HG03469 (cell line): ENCODE results near the gene CLCF1.

Experiments
- ATAC-seq: cut with Tn5 transposase; IDR thresholded peaks from one replicate; pipeline ENCODE4 v1.9.1; 2021; ENCODE audit warnings: mild to moderate bottlenecking, moderate library complexity, moderate number of reproducible peaks; ENCODE audit not compliant: unreplicated experiment

The CLCF1 gene

DNA sequence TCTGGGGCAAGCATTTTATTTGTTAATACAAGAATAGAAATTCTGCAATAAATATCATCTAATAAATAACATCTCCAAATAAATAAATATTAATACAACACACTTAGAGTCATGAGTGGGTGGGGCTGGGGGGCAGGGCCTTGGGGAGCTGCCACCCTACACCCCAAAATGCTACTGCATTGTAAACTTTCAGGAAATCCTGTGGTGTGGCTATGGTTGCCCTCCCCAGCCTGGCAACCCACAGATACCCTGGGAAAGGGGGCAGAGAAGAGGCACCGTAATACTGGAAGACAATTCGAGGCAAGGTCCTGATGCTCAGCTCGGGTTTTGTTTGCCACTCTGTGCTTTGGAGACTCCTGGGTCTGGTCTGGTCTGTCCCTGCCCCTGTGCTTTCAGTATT is 9.2 kb downstream of the CLCF1 start:
- ATAC-seq = no peak

DNA sequence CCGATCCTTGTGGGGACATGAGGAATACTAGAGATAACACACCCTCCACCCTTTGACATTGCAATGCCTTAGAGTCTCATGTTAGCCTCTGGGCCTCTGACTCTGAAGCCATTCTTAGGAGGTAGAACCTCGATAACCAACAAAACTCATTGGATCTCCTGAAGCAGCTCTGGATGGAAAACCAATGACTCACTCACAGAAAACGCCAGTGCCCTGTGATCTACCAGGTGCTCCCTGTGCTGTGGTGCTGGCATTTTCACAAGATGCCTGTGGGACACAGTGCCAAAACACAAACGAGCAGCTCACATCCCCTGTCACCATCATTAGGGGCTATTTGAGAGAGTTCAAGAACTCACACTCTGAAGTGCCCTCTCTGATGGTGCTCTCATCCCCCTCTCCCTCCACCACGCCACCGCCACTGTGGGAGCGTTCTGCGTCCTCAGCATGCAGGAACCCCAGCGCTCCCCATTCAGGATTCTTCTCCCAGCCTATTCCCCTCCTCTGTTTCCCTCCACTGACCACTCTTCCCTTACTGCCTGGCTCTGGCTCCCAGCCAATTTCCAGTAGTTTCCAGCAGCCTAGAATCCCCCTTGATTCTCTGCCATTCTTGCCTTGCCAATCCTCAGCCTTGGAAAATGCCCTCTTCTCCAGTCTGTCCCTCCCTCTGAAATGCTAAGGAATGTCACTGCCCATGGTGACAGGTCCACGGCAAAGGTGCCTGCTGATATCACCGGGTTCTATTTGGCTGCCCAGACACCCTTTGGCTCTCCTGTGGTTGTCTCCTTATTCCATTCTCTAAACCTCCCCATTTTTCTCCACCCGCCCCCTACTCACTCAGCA is 15.3 kb downstream of the CLCF1 start:
- no peak for ATAC-seq

DNA sequence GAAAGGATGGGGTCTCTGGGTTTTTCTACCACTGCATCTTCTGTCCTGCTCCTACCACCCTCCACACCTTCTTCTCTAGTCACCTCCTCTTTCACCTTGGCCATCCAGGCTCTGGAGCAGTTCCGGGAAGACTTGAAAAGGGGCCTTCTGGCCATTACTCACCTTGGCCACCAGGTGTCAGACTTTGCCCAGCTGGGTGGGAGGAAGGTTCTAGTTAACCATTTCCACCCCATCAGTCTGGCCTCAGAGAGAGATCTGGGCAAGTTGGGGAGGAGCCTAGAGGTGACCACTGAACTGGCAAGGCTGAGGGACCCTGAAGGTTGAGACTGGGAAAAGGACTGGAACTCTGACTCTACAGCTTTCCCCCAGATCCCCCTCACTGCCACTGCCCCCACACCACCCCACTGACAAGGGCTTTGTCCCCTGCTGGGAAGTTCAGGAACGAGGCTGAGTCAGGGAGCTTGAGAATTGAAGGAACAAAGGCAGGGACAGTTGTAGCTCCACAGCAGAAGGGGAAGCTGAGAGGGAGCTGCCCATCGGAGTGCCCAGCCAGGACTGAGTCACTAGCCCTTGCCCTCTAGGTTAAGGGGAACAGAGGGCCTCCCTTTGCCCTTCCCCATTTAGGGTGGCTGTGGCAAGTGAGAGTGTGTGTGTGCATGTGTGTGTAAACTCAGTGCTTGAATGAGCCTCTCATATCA is 16.4 kb downstream of the CLCF1 start:
- no peak for ATAC-seq

DNA sequence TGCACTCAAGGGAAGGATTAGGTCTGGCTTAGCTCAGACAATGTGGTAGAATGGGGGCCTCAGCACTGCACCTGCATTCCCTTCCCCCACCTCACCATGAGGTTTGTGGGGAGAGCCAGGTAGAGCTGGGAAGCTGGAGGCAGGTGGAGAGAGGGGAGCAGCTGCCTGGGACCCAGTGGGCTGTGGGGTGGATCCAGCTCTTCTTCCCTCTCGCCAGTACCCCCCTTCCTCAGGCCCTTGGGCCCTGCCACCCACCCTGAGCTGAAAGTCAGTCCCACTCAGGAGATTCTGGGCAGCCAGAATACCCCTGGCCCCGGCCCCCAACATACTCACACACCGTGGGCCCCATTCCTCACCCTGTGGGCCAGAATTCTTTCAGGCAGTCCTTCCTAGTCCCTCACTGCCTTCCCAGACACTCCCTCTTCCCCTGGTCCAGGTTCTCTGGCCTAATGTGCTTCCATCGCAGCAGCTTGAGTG is 17.0 kb downstream of the CLCF1 start:
- ATAC-seq = no peak

DNA sequence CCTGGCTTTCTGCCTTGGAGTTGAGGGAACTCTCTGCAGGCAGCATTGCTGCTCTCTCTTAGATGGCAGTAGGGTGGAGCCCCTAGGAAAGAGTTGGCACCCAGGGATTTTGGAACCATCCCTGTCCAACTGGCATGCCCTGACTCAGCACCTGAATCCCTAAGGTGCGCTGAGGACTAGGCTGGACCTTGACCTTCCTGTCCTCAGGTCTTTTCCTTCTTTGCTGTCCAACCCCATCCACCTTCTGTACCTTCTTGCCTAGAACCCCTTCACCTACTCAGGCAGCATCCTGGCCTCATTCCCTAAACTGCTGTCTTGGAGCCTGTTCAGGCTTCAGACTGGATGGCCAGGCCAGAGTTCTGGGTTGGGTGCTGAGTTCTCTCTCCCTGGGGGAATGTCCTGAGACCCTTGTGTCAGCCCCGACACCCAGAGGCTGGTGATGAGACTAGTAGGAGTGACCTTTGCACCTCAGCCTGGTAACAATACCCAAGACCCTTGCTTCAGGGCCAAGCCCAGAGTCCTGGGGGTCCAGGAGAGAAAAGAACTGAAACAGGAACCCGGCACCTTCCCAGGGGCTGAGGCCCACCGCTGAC is 17.5 kb downstream of the CLCF1 start:
- no peak for ATAC-seq

DNA sequence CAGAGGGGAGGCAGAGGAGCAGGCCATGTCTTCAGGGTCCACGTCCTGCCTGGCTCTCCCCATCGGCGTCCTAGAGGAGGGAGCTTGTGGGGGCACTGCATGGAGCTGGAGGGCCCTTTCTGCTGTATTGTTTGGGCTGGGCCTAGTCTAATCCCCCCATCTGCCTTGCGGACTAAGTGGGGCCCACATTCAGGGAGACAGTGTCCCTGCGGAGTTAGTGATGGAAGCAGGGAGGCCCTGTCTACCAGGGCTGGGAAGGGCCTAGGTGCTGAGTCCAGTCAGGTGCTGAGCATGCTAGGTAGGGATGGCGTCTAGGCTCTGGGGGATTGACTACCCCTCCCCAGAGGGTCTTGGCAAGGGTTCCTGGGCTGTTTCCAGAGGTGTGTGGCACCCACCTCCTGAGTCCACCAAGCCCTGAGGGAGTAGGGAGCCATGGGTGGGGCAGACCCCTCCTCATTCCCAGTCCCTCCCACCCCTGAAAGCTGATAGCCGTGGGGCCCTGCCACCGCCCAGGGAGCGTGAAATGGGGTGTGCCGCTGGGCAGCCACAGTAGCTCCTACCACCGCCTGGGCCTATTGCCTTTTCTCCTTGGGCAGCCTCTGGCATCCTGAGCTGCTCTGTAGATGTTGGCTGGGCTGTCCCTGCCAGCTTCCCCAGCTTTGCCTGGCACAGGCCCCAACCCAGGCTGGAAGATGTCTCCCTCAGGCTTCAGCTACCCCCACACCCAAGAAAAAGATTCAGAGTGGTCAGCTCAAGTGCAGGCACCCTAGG is 18.2 kb downstream of the CLCF1 start:
- no peak for ATAC-seq

DNA sequence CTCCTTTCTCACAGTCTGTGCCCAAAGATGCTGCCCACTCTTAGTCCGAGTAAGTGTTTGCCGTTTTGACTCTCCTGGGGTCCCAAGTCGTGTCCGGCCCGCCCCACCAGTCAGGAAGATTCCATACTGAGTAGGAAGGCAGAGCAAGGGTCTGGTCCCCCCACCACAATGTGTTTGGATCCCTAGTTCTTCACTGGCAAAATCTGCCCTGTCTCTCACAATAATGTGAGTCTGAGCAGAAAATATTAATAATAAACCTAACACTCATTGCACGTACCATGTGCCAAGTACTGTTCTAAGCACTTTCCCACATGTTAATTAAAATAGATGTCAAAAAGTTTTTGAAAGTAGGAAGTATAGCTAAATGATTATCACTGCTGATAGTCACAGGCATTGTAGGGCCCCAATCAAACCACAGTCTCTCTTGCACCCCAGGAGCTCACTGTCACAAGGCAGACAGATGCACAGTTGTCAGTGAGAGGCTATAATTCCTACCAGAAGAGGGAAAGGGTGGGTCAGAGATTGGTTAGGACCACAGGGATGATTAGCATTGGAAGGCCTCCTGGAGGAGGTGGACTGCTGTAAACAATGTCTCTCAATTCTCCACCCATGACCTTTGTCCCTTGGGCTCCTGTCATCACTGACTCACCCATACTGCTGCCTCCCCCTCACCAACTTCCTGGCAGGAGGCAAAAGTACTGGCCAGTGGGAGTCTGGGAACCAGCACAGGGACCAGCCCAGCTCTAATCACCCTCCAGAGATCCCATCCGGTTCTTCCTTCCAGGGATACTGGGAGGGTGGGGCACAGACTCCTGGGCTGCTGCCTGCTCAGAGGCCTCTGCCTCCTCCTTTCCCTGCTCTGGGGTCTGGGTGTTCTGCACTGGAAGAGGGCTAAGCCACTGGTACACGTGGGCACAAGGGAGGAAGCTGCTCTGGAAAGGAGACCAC is 19.0 kb downstream of the CLCF1 start:
- ATAC-seq = no peak

DNA sequence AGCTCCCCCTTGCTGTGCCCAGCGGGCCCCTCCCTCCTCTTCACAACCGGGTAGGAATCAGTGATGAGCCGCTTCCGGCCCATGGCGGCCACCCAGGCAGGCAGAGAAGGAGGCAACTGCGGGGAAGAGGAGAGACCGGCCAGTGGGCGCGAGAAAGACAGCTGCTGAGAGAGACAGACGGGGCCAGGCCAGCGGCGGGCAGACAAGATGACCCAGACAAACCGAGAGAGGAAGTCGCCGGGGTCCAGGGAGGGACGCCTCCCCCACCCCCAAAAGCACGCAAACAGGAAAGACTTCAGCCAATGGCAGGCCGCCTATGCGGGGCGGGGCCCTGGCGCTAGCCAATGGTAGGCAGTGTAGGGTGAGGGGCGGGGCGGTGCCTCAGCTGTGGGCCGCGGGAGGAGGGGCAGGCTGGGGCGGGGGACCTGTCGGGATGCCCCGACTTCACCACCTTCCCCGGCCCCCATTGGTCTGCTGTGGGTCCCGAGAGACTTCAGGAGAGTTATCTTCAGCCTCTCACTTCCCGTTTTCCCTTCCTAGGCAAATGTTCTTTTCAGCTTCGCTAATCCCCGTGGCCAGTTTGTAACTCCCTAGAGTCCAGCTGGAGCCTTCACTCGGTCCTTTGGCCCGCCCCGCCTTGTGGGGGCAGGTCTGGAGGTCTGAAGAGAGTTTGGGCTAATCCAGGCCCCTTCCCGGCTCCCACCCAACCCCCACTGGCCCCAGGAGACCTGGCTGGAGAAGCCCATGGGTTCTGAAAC is 19.9 kb downstream of the CLCF1 start, which contains the start of gene POLD4:
Gene POLD4, minus strand, starts transcription at position 230 of the 758 bp plus-strand sequence. Its CDS starts 147 bp downstream, at position 83.
- peak; percentile 53 for ATAC-seq

DNA sequence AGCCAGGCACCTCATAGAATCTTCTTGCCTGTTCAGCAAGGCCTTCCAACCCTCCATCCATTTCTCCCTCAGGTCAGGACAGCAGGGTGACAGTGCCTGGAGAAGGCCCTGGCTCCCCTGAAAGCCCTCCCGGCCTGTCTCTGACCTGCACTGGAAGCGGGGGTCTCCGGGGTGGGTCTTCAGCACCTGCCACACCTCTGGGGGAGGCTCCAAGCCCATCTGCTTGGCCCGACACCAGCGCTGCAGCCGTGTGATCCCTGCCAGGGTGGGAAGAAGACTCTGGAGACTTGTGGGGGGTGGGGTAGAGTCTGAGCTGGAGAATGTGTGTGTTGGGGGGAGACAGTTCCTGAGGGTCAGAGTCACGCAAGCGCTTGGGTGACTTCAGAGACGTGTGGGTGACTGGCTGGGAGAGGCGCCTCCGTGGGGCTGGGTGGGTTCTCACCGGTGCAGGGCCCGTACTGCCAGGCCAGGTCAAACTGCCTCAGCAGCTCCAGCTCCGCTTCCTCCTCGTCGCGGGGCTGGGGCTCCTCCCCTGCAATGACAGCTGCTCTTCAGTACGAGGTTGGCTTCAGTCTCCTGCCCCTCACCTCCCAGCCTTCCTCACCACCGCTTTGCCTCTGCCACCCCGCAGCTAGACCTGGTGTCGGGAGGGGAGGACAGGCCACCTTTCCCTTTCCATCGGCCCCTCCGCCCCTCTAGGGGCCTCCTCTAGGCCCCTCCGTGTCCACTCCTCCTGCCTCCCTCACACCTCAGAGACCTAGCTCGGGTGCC is 20.7 kb downstream of the CLCF1 start:
- ATAC-seq = no peak

DNA sequence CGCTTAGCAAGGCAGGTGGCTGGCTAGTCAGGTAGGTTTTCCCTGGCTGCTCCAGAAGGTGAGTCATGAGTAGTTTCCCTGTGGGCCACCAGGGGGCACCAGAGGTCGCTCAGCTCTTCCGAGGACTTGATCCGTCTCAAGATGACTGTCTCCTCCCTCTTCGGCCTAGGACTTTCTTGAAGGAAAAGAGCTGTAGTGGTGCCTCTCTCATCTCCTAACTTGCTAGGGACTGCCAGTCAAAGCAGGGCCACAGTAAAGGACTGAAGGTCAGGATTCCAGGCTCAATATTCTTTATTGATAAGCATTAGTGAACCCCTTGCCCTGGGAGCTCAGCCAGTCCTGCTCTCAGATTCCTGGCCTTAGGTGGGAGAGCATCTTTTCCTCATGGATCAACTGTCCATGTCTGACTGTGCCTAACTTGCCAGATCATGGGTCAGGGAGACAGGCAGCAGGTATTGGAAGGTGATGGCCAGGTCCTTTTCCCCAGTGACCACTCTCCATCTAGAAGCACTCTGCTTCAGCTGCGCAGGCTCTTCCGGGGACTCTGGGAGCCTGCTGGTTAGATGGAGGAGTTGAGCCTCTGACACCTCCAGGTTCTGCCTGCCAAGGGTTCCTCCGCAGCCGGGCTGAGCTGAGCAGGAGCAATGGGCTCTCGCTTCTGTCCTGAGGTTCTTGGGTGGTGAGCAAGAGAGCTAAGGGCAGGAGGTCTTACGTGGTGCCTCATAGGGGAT is 22.0 kb downstream of the CLCF1 start:
- no peak for ATAC-seq

DNA sequence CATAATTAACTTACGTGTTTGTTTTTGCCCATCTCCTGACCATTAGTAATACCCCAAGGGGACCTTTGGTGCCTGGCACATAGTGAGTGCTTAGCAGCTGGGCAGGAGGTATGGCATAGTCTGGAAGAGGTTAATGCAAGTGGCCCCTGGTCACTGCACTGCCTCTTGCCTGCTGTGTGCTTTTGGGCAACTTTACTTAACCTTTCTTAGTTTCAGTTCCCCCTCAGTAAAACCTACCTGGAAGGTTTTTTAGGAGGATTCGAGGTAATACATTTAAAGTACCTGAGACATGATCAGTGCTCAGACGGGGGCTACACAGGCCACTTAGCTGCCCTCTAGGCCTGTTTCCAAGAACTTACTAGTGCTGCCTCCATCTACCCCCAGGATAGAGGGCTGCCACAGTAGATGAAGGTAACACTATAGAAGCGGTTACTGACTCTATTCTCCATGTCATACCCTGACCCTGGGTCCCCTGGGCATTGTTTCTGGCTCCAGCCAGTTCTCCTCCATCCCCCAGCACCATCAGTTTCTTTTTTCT is 23.4 kb downstream of the CLCF1 start:
- ATAC-seq = no peak

DNA sequence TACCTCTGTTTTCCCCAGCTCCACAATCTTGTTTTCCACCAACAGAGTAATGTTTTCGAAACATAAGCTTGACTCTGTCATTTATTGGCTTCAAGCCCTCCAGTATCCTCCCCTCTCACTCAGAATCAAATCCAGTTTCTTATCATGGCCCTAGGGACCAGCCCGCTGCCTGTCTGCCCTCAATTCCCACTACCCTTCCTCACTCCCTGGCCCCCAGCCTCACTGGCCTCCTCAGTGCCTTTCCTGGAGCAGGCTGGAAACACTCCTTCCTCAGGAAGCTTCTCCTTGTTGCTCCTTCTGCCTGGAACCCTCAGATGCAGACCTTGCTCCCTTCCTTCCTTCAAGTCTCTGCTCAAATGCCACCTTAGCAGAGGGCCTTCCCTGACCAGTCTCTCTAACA is 23.9 kb downstream of the CLCF1 start:
- ATAC-seq = no peak

DNA sequence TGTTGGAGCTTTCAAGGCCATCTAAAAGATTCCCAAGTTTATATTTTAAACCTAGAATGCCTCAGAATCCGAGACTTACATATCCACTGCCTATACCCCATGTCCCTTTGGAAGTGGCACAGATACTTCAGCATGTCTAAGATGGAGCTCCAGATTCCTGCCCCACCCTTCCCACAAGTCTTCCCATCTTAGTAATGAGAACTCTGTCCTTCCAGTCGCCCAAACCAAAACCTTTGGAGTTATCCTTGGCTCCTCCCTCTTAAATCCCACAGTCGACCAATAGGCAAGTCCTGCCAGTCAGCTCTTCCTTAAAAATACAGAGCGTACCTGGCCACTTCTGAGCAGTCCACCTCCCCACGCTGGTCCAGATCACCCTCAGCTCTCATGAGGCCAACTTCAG is 24.4 kb downstream of the CLCF1 start:
- ATAC-seq = no peak

DNA sequence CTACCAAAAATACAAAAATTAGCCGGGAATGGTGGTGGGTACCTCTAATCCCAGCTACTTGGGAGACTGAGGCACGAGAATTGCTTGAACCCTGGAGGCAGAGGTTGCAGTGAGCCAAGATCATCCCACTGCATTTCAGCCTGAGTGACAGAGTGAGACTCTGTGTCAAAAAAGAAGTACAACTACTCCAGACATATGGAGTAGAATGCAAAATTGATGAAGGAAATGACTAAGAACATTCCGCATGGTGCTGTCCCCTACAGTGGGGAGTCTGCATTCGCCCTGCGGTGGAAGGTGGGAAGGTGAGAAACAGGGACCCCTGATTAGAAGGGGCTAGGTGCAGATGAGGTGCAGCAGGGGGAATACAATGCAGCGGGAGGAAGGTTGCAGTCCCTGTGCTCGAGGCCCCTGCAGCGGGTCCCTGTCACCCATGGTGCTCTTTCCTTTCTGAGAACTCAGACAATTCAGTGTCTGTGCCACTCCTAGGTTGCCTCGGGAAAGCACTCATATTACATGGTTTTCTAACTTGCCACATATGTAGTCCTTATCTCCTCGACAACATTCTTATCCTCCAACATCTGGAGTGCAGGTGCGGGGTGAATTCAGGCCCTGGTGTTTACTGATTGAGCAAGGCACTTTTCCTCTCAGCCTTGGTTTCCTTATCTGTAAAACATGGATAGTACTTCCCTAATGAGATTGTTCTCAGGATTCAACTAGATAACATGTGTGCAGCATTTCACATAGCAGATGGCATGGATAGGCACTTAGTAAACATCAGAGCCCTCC is 25.2 kb downstream of the CLCF1 start:
- ATAC-seq = no peak

DNA sequence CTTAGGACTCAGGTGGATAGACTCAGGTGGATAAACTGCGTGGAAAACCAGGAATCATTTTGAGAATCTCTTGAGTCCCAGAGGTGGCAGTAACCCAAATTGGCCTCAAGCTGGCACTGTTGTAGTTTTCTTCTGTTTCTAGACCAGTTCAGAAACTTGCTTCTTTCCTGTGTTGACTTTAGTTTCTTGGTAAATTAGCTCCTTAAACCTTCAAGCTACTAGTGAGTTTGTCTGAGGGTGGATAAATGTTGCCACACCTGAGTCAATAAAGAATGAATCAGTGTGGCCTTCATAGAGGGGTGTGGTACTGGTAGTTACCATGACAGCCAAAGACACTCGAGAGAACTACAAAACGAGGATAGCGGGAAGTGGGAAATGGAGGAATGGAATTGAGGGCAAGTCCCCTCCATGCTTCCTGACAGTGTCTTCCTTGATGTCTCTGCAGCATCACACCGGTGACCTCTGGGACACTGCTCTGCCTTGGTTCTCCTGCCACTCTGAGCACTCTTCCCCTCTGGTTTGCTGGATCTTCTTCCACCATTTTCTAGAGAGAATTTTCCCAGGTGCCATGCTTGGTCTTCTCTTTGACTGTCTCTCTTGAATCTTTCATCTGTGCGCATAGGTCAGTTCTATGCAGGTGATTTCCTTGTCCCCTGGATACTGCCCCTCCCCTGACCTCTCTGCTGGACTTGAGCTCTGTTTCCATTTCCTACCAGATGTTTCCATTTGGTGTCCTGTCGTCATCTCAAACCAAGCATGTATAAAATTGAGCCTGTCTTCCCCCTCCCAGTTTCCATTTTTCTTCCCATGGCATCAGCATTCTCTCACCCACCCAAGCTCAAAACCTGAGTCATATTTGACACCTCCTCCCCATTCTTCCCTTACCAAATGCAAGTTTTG is 27.2 kb downstream of the CLCF1 start:
- no peak for ATAC-seq
